Measurements from ENCODE around the gene SLC39A11. TPM values are rescaled to one million over a fixed set of nuclear protein-coding genes. Genes with fewer than 3 reads are reported as not detected.

SLC39A11 gene
- total RNA-seq, 1 experiment from 2014 or later = 46.4 TPM

- no peak for TF ChIP-seq CTCF (IDR thresholded peaks at IDR 0.05 in 2 of 3, conservative IDR thresholded peaks at IDR 0.05 in 1 of 3; ENCODE audit: borderline replicate concordance in 1 of 3, insufficient read depth in 1 of 3, low read depth in 2 of 3, low read length in 2 of 3)
- no peak for TF ChIP-seq FOSL1 (IDR thresholded peaks at IDR 0.05; ENCODE audit: low read depth)
- TF ChIP-seq JUND (IDR thresholded peaks at IDR 0.05) = no peak
- no peak for TF ChIP-seq POLR2AphosphoS5 (IDR thresholded peaks at IDR 0.05; ENCODE audit: low read depth, low read length)
- no peak for TF ChIP-seq CEBPB (IDR thresholded peaks at IDR 0.05; ENCODE audit: low read depth)
- TF ChIP-seq ZBTB33 (IDR thresholded peaks at IDR 0.05; ENCODE audit: extremely low read depth, insufficient replicate concordance, low read length) = no peak
- no peak for TF ChIP-seq SIN3A (IDR thresholded peaks at IDR 0.05; ENCODE audit: low read depth)
Measured at GRCh38 chr17:72954579-72954978, 137.9 kb downstream of the SLC39A11 start (continued).

GRCh38 chr17:72953621-72954020 is 138.9 kb downstream of the SLC39A11 start:
- POLR2A ChIA-PET = no interaction called here
- H3K36me3 ChIP-seq (ENCODE audit: control insufficient read depth in 1 of 2, insufficient read depth in 2 of 2, low read length in 2 of 2) = no peaks in the 10 kb centered on the region
- DNase-seq (ENCODE audit: low read depth, low spot score) (peak; percentile 19), ATAC-seq (peak; percentile 53)
- H3K4me1 ChIP-seq (ENCODE audit: control insufficient read depth in 1 of 2, insufficient read depth in 2 of 2, low read length in 2 of 2) = peaks cover 0 to 19% of the 10 kb centered on the region in 2 experiments; a peak in 1 of 4 replicates
- H3K9me2 ChIP-seq (ENCODE audit: insufficient read depth) = no peaks in the 10 kb centered on the region
- H3K79me2 ChIP-seq (ENCODE audit: insufficient read depth, low read length) = no peaks in the 10 kb centered on the region
- RAD21 ChIA-PET (ENCODE audit: low non-redundant PET in 1 of 2, low total read pairs in 2 of 2, uncharacterized antibody in 2 of 2, unreplicated experiment in 2 of 2) = no interaction called here
- no peak overlapping the region for H3K27ac ChIP-seq (ENCODE audit: low read depth, low read length)
- intact Hi-C loops (cut with micrococcal nuclease) = no loop called here
- no peaks in the 10 kb centered on the region for H3K27me3 ChIP-seq (ENCODE audit: insufficient read depth, low read length)
- H2AFZ ChIP-seq (ENCODE audit: low read depth, low read length, poor library complexity, severe bottlenecking) = no peak overlapping the region
- CTCF ChIA-PET = no interaction called here
- H3K9ac ChIP-seq (ENCODE audit: low read length) = no peak overlapping the region
- no TSS peak for BruUV-seq (replicated peaks)
- H3K9me3 ChIP-seq (ENCODE audit: control insufficient read depth in 1 of 2, insufficient read depth in 1 of 2, low read depth in 1 of 2, low read length in 2 of 2) = no peaks in the 10 kb centered on the region
- no peak overlapping the region for H3K4me2 ChIP-seq (ENCODE audit: low read length)
- H4K20me1 ChIP-seq (ENCODE audit: insufficient read depth) = no peaks in the 10 kb centered on the region
- no peak overlapping the region for H3K4me3 ChIP-seq (replicated peaks in 1 of 2; ENCODE audit: low read depth in 1 of 2, low read length in 2 of 2)
- TF ChIP-seq JUND (IDR thresholded peaks at IDR 0.05) (no peak), CTCF (IDR thresholded peaks at IDR 0.05 in 2 of 3, conservative IDR thresholded peaks at IDR 0.05 in 1 of 3; ENCODE audit: borderline replicate concordance in 1 of 3, insufficient read depth in 1 of 3, low read depth in 2 of 3, low read length in 2 of 3) (no peak), EZH2 (IDR thresholded peaks at IDR 0.05) (no peak), CBX3 (IDR thresholded peaks at IDR 0.05; ENCODE audit: low read depth) (no peak), REST (IDR thresholded peaks at IDR 0.05; ENCODE audit: low read depth) (no peak), TCF7L2 (IDR thresholded peaks at IDR 0.05; ENCODE audit: borderline replicate concordance, extremely low read depth, insufficient read depth, insufficient read length) (no peak), ELF1 (IDR thresholded peaks at IDR 0.05; ENCODE audit: borderline replicate concordance, low read depth) (no peak), POLR2A (IDR thresholded peaks at IDR 0.05; ENCODE audit: borderline replicate concordance, extremely low read depth, insufficient read depth, insufficient read length) (no peak)
